Panc1 (cell line): ENCODE data around the gene KIF1A. TPM values are rescaled to one million over a fixed set of nuclear protein-coding genes. Genes with fewer than 3 reads are reported as not detected.

Experiments used
- ATAC-seq: fragments of 200-7000 bp; cut with Tn5 transposase; 2 replicates; pipeline ENCODE4 v1.9.1; 2020; ENCODE audit warnings: mild to moderate bottlenecking, moderate library complexity
- BruUV-seq: library from RNA; stranded (reverse); fragments of 400-500 nt; replicated peaks from 2 replicates; lab custom pipeline; 2021; lab: Mats Ljungman, UMichigan
- CTCF ChIA-PET: fragments of 300-600 bp; sonication (Branson Sonifier 250); formaldehyde crosslinking; loops from one replicate; lab custom pipeline; 2022; ENCODE audit warnings: antibody characterized with exemption; lab: Charles Lee
- POLR2A ChIA-PET: fragments of 300-600 bp; sonication (Branson Sonifier 250); formaldehyde crosslinking; loops from one replicate; lab custom pipeline; 2022; ENCODE audit warnings: antibody characterized with exemption; lab: Charles Lee
- DNase-seq: peaks from one replicate; pipeline ENCODE4 v3.0.0-alpha.2; 2010; ENCODE audit warnings: low read depth, low spot score
- H3K27ac ChIP-seq: 2 replicates; pipeline ENCODE4 v1.5.1; 2011; ENCODE audit warnings: mild to moderate bottlenecking, low read length, inconsistent platforms
- H3K27me3 ChIP-seq: fragments of 200-500 bp; sonication (Bioruptor generic); 2 replicates; pipeline ENCODE4 v1.6.0; 2014; ENCODE audit warnings: low read length, inconsistent platforms; ENCODE audit not compliant: control insufficient read depth, insufficient read depth
- H3K36me3 ChIP-seq: fragments of 200-500 bp; sonication (Bioruptor generic); 2 replicates; pipeline ENCODE4 v1.5.1; 2014; ENCODE audit warnings: inconsistent platforms, mild to moderate bottlenecking, low read length, moderate library complexity; ENCODE audit not compliant: control insufficient read depth, insufficient read depth
- H3K4me1 ChIP-seq: 2 replicates; pipeline ENCODE4 v1.5.1; 2011; ENCODE audit warnings: inconsistent platforms, mild to moderate bottlenecking, low read length, moderate library complexity; ENCODE audit not compliant: control insufficient read depth, insufficient read depth
- H3K4me3 ChIP-seq, 2 experiments: 2 replicates each; pipeline ENCODE4 v1.5.1; 2011 to 2012; ENCODE audit warnings: low read depth in 2 of 2, low read length in 2 of 2, mild to moderate bottlenecking in 2 of 2, inconsistent platforms in 1 of 2, moderate library complexity in 1 of 2
- H3K9me3 ChIP-seq: fragments of 200-500 bp; sonication (Bioruptor generic); 2 replicates; pipeline ENCODE4 v1.5.1; 2014; ENCODE audit warnings: low read depth, mild to moderate bottlenecking, inconsistent platforms, low read length, moderate library complexity; ENCODE audit not compliant: control insufficient read depth, insufficient read depth
- CTCF ChIP-seq: fragments of 450-650 bp; IDR thresholded peaks from 2 replicates; pipeline ENCODE4 v1.5.1; 2017; ENCODE audit warnings: mild to moderate bottlenecking
- POLR2AphosphoS5 ChIP-seq: IDR thresholded peaks from 2 replicates; pipeline ENCODE4 v1.6.1; 2012; ENCODE audit warnings: mild to moderate bottlenecking, low read depth, low read length, moderate library complexity
- REST ChIP-seq, 2 experiments: IDR thresholded peaks; 2 replicates each; pipeline ENCODE4 v1.6.1; 2011 to 2012; ENCODE audit warnings: low read depth in 2 of 2, control low read depth in 1 of 2, low read length in 1 of 2, mild to moderate bottlenecking in 1 of 2, moderate library complexity in 1 of 2; ENCODE audit not compliant: insufficient read depth in 1 of 2
- SIN3A ChIP-seq: IDR thresholded peaks from 2 replicates; pipeline ENCODE4 v1.6.1; 2012; ENCODE audit warnings: low read depth, mild to moderate bottlenecking, low read length, moderate library complexity, borderline replicate concordance; ENCODE audit not compliant: insufficient read depth
- TCF7L2 ChIP-seq: IDR thresholded peaks from 2 replicates; pipeline ENCODE4 v1.6.1; 2011; ENCODE audit warnings: mild to moderate bottlenecking, low read depth, low read length, inconsistent platforms
- in situ Hi-C: cut with HindIII; loops from 2 replicates; pipeline ENCODE4 v1.10.0; 2016; ENCODE audit warnings: low sequenced_read_pairs, low pct_unique_long_range_greater_than_20kb
- intact Hi-C: fragments of 100-400 bp; cut with micrococcal nuclease; formaldehyde crosslinking; loops from one replicate; pipeline ENCODE4 v1.10.0; 2022; ENCODE audit not compliant: unreplicated experiment
- total RNA-seq: library from RNA; stranded (reverse); gene quantifications from one replicate; pipeline ENCODE4 v1.2.1, GENCODE V29; 2021; ENCODE audit not compliant: unreplicated experiment

The KIF1A gene
- total RNA-seq, 1 experiment from 2014 or later = 132 TPM

GRCh38 chr2:240810199-240810598 is 9.8 kb downstream of the KIF1A start:
- in situ Hi-C loops = no loop called here
- H3K27ac ChIP-seq = no peak overlapping the region
- no peak overlapping the region for H3K4me3 ChIP-seq
- no TSS peak for BruUV-seq
- CTCF ChIA-PET = interaction anchor here (2.0 kb wide), 1 partner anchor 30 kb away, joined by 8 read pairs; no protein-coding TSS in a partner anchor
- 0 out of 2 replicates have a peak, but pooled peaks cover 3% of the 10 kb centered on the region for H3K9me3 ChIP-seq
- H3K27me3 ChIP-seq = no peaks in the 10 kb centered on the region
- no peak for TF ChIP-seq REST (IDR thresholded peaks at IDR 0.05; ENCODE audit: insufficient read depth in 1 of 2, low read depth in 2 of 2, low read length in 1 of 2)
- TF ChIP-seq SIN3A = no peak
- no peak for TF ChIP-seq CTCF
- TF ChIP-seq TCF7L2 = no peak
- TF ChIP-seq POLR2AphosphoS5 = no peak
- DNase-seq (no peak), ATAC-seq (no peak)
- H3K36me3 ChIP-seq = no peaks in the 10 kb centered on the region
- POLR2A ChIA-PET = no interaction called here
- intact Hi-C loops = no loop called here
- H3K4me1 ChIP-seq = no peaks in the 10 kb centered on the region

GRCh38 chr2:240809276-240809675 is 10.7 kb downstream of the KIF1A start:
- TF ChIP-seq SIN3A (no peak), TCF7L2 (no peak), REST (IDR thresholded peaks at IDR 0.05; ENCODE audit: insufficient read depth in 1 of 2, low read depth in 2 of 2, low read length in 1 of 2) (no peak), POLR2AphosphoS5 (no peak), CTCF (no peak)
- intact Hi-C loops (no loop called here), in situ Hi-C loops (no loop called here)
- POLR2A ChIA-PET = no interaction called here
- Histone ChIP-seq H3K4me1 (no peaks in the 10 kb centered on the region), H3K27me3 (no peaks in the 10 kb centered on the region), H3K4me3 (no peak overlapping the region), H3K27ac (no peak overlapping the region), H3K36me3 (no peaks in the 10 kb centered on the region), H3K9me3 (0 out of 2 replicates have a peak, but pooled peaks cover 3% of the 10 kb centered on the region)
- ATAC-seq (no peak), DNase-seq (no peak)
- no TSS peak for BruUV-seq
- CTCF ChIA-PET = interaction anchor here (2.0 kb wide), 1 partner anchor 31 kb away, joined by 8 read pairs; no protein-coding TSS in a partner anchor
